HepG2 (cell line): ENCODE measurements around the gene TKTL2. TPM values are rescaled to one million over a fixed set of nuclear protein-coding genes. Genes with fewer than 3 reads are reported as not detected.

Experiments used
- ASH2L ChIP-seq: fragments of 300-600, 200-600 bp; sonication (generic); IDR thresholded peaks from 2 replicates; pipeline ENCODE4 v1.7.0; 2017; ENCODE audit warnings: low read depth, mild to moderate bottlenecking, moderate library complexity, mixed read lengths, low read length; ENCODE audit not compliant: insufficient read length
- ATF6 ChIP-seq: sonication (generic); formaldehyde crosslinking; conservative IDR thresholded peaks from 2 replicates; pipeline ENCODE4 v1.4.0; 2020; ENCODE audit warnings: missing genetic modification reagents
- CTCF ChIP-seq: sonication (generic); formaldehyde crosslinking; IDR thresholded peaks from 2 replicates; pipeline ENCODE4 v1.5.0; 2020; ENCODE audit warnings: mild to moderate bottlenecking, missing genetic modification reagents, moderate library complexity
- GLI4 ChIP-seq: sonication (generic); formaldehyde crosslinking; IDR thresholded peaks from 2 replicates; pipeline ENCODE4 v1.5.1; 2020; ENCODE audit warnings: missing genetic modification reagents, mild to moderate bottlenecking, moderate library complexity, borderline replicate concordance
- GPN1 ChIP-seq: sonication (generic); formaldehyde crosslinking; IDR thresholded peaks from 2 replicates; pipeline ENCODE4 v1.5.1; 2020; ENCODE audit warnings: missing genetic modification reagents, borderline replicate concordance
- KDM2A ChIP-seq: sonication (generic); formaldehyde crosslinking; IDR thresholded peaks from 2 replicates; pipeline ENCODE4 v1.4.0; 2020; ENCODE audit warnings: low read depth, missing genetic modification reagents, borderline replicate concordance
- MAZ ChIP-seq, 2 experiments: sonication (generic) in 1 of 2; formaldehyde crosslinking in 1 of 2; IDR thresholded peaks; 2 replicates each; pipeline versions ENCODE4 v1.5.0 to v1.6.1; 2012 to 2020; ENCODE audit warnings: low read depth in 2 of 2, mild to moderate bottlenecking in 2 of 2, borderline replicate concordance in 1 of 2, improper control_type of control experiment in 1 of 2, low read length in 1 of 2, missing genetic modification reagents in 1 of 2, moderate library complexity in 1 of 2
- ZFYVE20 ChIP-seq: sonication (generic); formaldehyde crosslinking; IDR thresholded peaks from 2 replicates; pipeline ENCODE4 v1.8.0; 2023; ENCODE audit warnings: low read depth, mild to moderate bottlenecking, moderate library complexity, missing genetic modification reagents, borderline replicate concordance
- ZNF180 ChIP-seq: sonication (generic); formaldehyde crosslinking; IDR thresholded peaks from 2 replicates; pipeline ENCODE4 v1.4.0; 2020; ENCODE audit warnings: low read depth, missing genetic modification reagents, borderline replicate concordance
- ZNF646 ChIP-seq: sonication (generic); formaldehyde crosslinking; IDR thresholded peaks from 2 replicates; pipeline ENCODE4 v1.9.0; 2021; ENCODE audit warnings: mild to moderate bottlenecking, missing genetic modification reagents
- ZNF850 ChIP-seq: sonication (generic); formaldehyde crosslinking; conservative IDR thresholded peaks from 2 replicates; pipeline ENCODE4 v1.9.0; 2021; ENCODE audit warnings: mild to moderate bottlenecking, missing genetic modification reagents
- polyA plus RNA-seq, 8 experiments: library from polyadenylated mRNA; depleted of rRNA in 3 of 8; stranded (reverse) in 7 of 8; unstranded in 1 of 8; fragments of >200 nt; fragmentation: Illumina TruSeq in 4 of 8; extraction: Trizol in 4 of 8; gene quantifications; 2 replicates each; pipeline versions ENCODE4 v1.2.1 to v1.2.3, GENCODE V29; 2011 to 2016; ENCODE audit warnings: low read depth in 4 of 8, missing spikeins in 1 of 8, mixed read lengths in 1 of 8; ENCODE audit not compliant: insufficient read depth in 1 of 8
- total RNA-seq, 5 experiments: library from RNA; depleted of rRNA; stranded (reverse); fragments of >200 nt; fragmentation: Illumina TruSeq; extraction: Trizol; gene quantifications; 2 replicates each; pipeline ENCODE4 v1.2.3, GENCODE V29; 2016; ENCODE audit warnings: low read depth in 1 of 5
- TF ChIP-seq, protein P1 (sequence below): sonication (generic); formaldehyde crosslinking; IDR thresholded peaks from 2 replicates; pipeline ENCODE4 v1.4.0; 2020; ENCODE audit warnings: mild to moderate bottlenecking, missing genetic modification reagents
- TF ChIP-seq, protein P2 (sequence below): sonication (generic); formaldehyde crosslinking; IDR thresholded peaks from 2 replicates; pipeline ENCODE4 v1.4.0; 2020; ENCODE audit warnings: missing genetic modification reagents, borderline replicate concordance

The TKTL2 gene
- total and polyA plus RNA-seq, 2 of the 13 experiments (the other 11 are each of a cell fraction or from before 2014, with no cell fraction given) = not detected

GRCh38 chr4:163484906-163485305, 11.4 kb upstream of the TKTL2 start (continued):
- TF ChIP-seq, protein P1, sequence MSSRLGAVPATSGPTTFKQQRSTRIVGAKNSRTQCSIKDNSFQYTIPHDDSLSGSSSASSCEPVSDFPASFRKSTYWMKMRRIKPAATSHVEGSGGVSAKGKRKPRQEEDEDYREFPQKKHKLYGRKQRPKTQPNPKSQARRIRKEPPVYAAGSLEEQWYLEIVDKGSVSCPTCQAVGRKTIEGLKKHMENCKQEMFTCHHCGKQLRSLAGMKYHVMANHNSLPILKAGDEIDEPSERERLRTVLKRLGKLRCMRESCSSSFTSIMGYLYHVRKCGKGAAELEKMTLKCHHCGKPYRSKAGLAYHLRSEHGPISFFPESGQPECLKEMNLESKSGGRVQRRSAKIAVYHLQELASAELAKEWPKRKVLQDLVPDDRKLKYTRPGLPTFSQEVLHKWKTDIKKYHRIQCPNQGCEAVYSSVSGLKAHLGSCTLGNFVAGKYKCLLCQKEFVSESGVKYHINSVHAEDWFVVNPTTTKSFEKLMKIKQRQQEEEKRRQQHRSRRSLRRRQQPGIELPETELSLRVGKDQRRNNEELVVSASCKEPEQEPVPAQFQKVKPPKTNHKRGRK (CRISPR knock-in tag) = no peak
- TF ChIP-seq ASH2L (no peak), ZNF850 (CRISPR knock-in tag) (no peak), ZNF180 (CRISPR knock-in tag) (no peak), CTCF (CRISPR knock-in tag) (peak; percentile 76), MAZ (IDR thresholded peaks at IDR 0.05; ENCODE audit: borderline replicate concordance, low read depth, low read length) (peak; percentile 53; the same call in 1 of the 2 replicates), MAZ (CRISPR knock-in tag; IDR thresholded peaks at IDR 0.05; ENCODE audit: low read depth) (no peak), GLI4 (CRISPR knock-in tag) (no peak), GPN1 (CRISPR knock-in tag) (no peak), KDM2A (CRISPR knock-in tag) (no peak), ATF6 (no peak), ZNF646 (CRISPR knock-in tag) (no peak), ZFYVE20 (CRISPR knock-in tag) (no peak)
- TF ChIP-seq, protein P2, sequence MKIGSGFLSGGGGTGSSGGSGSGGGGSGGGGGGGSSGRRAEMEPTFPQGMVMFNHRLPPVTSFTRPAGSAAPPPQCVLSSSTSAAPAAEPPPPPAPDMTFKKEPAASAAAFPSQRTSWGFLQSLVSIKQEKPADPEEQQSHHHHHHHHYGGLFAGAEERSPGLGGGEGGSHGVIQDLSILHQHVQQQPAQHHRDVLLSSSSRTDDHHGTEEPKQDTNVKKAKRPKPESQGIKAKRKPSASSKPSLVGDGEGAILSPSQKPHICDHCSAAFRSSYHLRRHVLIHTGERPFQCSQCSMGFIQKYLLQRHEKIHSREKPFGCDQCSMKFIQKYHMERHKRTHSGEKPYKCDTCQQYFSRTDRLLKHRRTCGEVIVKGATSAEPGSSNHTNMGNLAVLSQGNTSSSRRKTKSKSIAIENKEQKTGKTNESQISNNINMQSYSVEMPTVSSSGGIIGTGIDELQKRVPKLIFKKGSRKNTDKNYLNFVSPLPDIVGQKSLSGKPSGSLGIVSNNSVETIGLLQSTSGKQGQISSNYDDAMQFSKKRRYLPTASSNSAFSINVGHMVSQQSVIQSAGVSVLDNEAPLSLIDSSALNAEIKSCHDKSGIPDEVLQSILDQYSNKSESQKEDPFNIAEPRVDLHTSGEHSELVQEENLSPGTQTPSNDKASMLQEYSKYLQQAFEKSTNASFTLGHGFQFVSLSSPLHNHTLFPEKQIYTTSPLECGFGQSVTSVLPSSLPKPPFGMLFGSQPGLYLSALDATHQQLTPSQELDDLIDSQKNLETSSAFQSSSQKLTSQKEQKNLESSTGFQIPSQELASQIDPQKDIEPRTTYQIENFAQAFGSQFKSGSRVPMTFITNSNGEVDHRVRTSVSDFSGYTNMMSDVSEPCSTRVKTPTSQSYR (CRISPR knock-in tag) = peak; percentile 9; the same call in 1 of the 2 replicates
